OCI-LY7 (cell line): ENCODE measurements around the gene GPR15.

Source experiments
- EZH2phosphoT487 ChIP-seq: fragments of 200-600 bp; sonication (generic); IDR thresholded peaks from 2 replicates; pipeline ENCODE4 v1.6.1; 2018; ENCODE audit warnings: low read depth, borderline replicate concordance, mild to moderate bottlenecking, mixed run types, antibody characterized with exemption, low read length, moderate library complexity, mixed read lengths
- TF ChIP-seq, protein P1 (sequence below): fragments of 200-600 bp; sonication (generic); conservative IDR thresholded peaks from 2 replicates; pipeline ENCODE4 v1.5.1; 2014; ENCODE audit warnings: mild to moderate bottlenecking, antibody characterized with exemption, low read length, moderate library complexity, mixed read lengths

GRCh38 chr3:98548544-98548943 is 16.8 kb downstream of the GPR15 start:
- TF ChIP-seq, protein P1, sequence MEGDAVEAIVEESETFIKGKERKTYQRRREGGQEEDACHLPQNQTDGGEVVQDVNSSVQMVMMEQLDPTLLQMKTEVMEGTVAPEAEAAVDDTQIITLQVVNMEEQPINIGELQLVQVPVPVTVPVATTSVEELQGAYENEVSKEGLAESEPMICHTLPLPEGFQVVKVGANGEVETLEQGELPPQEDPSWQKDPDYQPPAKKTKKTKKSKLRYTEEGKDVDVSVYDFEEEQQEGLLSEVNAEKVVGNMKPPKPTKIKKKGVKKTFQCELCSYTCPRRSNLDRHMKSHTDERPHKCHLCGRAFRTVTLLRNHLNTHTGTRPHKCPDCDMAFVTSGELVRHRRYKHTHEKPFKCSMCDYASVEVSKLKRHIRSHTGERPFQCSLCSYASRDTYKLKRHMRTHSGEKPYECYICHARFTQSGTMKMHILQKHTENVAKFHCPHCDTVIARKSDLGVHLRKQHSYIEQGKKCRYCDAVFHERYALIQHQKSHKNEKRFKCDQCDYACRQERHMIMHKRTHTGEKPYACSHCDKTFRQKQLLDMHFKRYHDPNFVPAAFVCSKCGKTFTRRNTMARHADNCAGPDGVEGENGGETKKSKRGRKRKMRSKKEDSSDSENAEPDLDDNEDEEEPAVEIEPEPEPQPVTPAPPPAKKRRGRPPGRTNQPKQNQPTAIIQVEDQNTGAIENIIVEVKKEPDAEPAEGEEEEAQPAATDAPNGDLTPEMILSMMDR, result no peak
- TF ChIP-seq EZH2phosphoT487, result no peak
